Activated naive CD8-positive, alpha-beta T cell treated with anti-CD3 and anti-CD28 coated beads, Interleukin-2, amount 50 U/mL, for 24 hours (primary cell): ENCODE measurements around the gene P2RX6.
"Not testable (repeated sequence)": the region's sequence is repeated elsewhere in the genome, so short reads cannot be mapped to it uniquely, and the experiment has no call there.

ENCODE experiments used
- ATAC-seq: fragments of 150-1000 bp; cut with Tn5 transposase; one replicate; pipeline ENCODE4 v1.10.0; 2021
- DNase-seq: peaks from one replicate; pipeline ENCODE4 v3.0.0; 2021
- H3K27ac Mint-ChIP-seq: one replicate; pipeline ENCODE4 v1.8.0; 2021; ENCODE audit warnings: mild to moderate bottlenecking, mixed read lengths
- H3K27me3 Mint-ChIP-seq: one replicate; pipeline ENCODE4 v1.8.0; 2021; ENCODE audit warnings: mixed read lengths
- H3K36me3 Mint-ChIP-seq: one replicate; pipeline ENCODE4 v1.8.0; 2021; ENCODE audit warnings: low read depth, mixed read lengths
- H3K4me1 Mint-ChIP-seq: one replicate; pipeline ENCODE4 v1.8.0; 2021; ENCODE audit warnings: mixed read lengths
- H3K4me3 Mint-ChIP-seq: one replicate; pipeline ENCODE4 v1.8.0; 2021; ENCODE audit warnings: mild to moderate bottlenecking, moderate library complexity, mixed read lengths
- H3K9me3 Mint-ChIP-seq: one replicate; pipeline ENCODE4 v1.8.0; 2021; ENCODE audit warnings: mixed read lengths

P2RX6 gene

DNA sequence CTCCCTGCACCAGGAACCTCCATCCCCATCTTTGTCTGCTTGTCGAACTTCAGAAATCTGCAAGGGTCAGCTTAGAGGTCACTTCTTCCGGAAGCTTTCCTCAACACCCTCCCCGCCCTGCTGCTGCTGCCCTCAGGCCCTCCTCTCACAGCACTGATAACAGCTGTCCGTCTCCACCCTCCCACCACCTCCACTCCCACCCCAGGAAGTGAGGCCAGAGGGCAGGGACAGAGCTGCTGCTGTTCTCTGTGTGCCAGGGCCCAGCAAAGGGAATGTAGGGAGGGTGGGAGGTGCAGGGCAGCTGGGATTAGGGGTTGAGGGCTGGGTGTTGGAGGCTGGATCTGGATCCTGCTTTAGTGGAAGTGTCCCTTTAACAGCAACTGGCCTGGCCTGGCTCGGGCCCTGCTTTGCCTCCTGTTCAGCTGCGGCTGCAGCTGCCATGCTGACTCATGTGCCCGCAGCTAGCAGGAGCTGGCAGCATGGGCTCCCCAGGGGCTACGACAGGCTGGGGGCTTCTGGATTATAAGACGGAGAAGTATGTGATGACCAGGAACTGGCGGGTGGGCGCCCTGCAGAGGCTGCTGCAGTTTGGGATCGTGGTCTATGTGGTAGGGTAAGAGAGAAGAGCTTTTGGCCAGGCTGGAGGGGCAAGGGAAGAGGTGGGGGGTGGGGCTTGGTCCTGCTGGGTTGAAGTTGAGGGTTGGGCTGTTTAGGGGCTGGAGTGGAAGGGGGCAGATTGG, at the start of gene P2RX6:
Gene P2RX6, plus strand, starts transcription at position 440 of the 740 bp plus-strand sequence. Its CDS starts 10 bp downstream, at position 450.
- Mint-ChIP-seq H3K4me3 (peak within 1 kb of the TSS; percentile 86), H3K27ac (peak within 1 kb of the TSS; percentile 85), H3K9me3 (no peaks in the 10 kb centered on the region), H3K36me3 (no peaks in the 10 kb centered on the region), H3K4me1 (peaks cover 21% of the 10 kb centered on the region), H3K27me3 (no peaks in the 10 kb centered on the region)
- DNase-seq (no peak), ATAC-seq (no peak)

- DNase-seq (no peak), ATAC-seq (no peak)
- Mint-ChIP-seq H3K36me3 (no peaks in the 10 kb centered on the region), H3K27ac (no peak overlapping the region), H3K27me3 (peaks cover 18% of the 10 kb centered on the region), H3K4me1 (peaks cover 15% of the 10 kb centered on the region), H3K9me3 (no peaks in the 10 kb centered on the region), H3K4me3 (no peak overlapping the region)
These were observed 48.8 kb upstream of the P2RX6 start for GRCh38 chr22:20965888-20966855.

- H3K27ac Mint-ChIP-seq: no peak within 1 kb of the TSS
- no peak within 1 kb of the TSS for H3K4me3 Mint-ChIP-seq
- H3K4me1 Mint-ChIP-seq: peaks cover 10% of the 10 kb centered on the region
- H3K9me3 Mint-ChIP-seq: no peaks in the 10 kb centered on the region
- no peak for DNase-seq
- ATAC-seq: no peak
- no peaks in the 10 kb centered on the region for H3K36me3 Mint-ChIP-seq
- H3K27me3 Mint-ChIP-seq: peaks cover 18% of the 10 kb centered on the region
These were observed 47.9 kb upstream of the P2RX6 start, which contains the start of gene AIFM3 for GRCh38 chr22:20966883-20967696. TSS of gene AIFM3 (plus strand) at chr22:20967255. CDS start at chr22:20967945, 690 bp downstream.

DNA sequence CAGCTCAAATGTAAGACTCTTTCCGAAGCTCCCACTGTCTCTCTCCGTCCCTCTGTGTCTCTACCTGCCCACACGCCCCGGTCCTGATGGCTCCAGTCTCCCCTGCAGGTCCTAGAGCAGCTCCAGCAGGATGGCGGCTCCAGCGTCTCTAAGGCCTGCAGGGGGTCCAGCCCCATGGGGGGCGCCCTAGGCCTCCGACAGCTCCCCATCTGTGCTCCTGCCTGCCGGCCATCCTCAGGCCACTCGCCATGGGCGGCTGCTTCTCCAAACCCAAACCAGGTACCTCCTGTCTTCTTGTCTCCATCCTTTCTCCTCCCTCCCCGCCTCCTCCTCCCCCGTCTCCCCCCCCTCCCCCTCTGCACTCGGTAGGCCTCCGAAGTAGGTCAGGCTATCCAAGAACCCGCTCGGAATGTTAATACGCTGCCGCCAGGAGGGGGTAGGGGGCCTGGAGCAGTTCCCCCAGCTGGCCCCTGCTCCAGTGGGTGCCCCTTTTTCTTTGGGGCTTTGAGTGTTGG, 47.2 kb upstream of the P2RX6 start:
- peaks cover 18% of the 10 kb centered on the region for H3K27me3 Mint-ChIP-seq
- H3K4me3 Mint-ChIP-seq: no peak overlapping the region
- ATAC-seq (no peak), DNase-seq (no peak)
- H3K9me3 Mint-ChIP-seq: no peaks in the 10 kb centered on the region
- H3K36me3 Mint-ChIP-seq: no peaks in the 10 kb centered on the region
- peaks cover 10% of the 10 kb centered on the region for H3K4me1 Mint-ChIP-seq
- no peak overlapping the region for H3K27ac Mint-ChIP-seq

GRCh38 chr22:20968281-20968977, 46.5 kb upstream of the P2RX6 start:
- DNase-seq: no peak
- no peak for ATAC-seq
- Mint-ChIP-seq H3K4me3 (no peak overlapping the region), H3K4me1 (peaks cover 10% of the 10 kb centered on the region), H3K36me3 (no peaks in the 10 kb centered on the region), H3K9me3 (no peaks in the 10 kb centered on the region), H3K27ac (no peak overlapping the region), H3K27me3 (peaks cover 11% of the 10 kb centered on the region)

GRCh38 chr22:20970939-20971657, 43.9 kb upstream of the P2RX6 start:
- Mint-ChIP-seq H3K4me3 (no peak overlapping the region), H3K36me3 (no peaks in the 10 kb centered on the region), H3K4me1 (no peaks in the 10 kb centered on the region), H3K27me3 (no peaks in the 10 kb centered on the region), H3K27ac (no peak overlapping the region), H3K9me3 (no peaks in the 10 kb centered on the region)
- DNase-seq (no peak), ATAC-seq (no peak)

- not testable (repeated sequence) for H3K4me3 Mint-ChIP-seq, H3K27me3 Mint-ChIP-seq, H3K36me3 Mint-ChIP-seq, H3K9me3 Mint-ChIP-seq, H3K27ac Mint-ChIP-seq, DNase-seq, H3K4me1 Mint-ChIP-seq, ATAC-seq
These were observed 42.8 kb upstream of the P2RX6 start for GRCh38 chr22:20972014-20972694.

DNA sequence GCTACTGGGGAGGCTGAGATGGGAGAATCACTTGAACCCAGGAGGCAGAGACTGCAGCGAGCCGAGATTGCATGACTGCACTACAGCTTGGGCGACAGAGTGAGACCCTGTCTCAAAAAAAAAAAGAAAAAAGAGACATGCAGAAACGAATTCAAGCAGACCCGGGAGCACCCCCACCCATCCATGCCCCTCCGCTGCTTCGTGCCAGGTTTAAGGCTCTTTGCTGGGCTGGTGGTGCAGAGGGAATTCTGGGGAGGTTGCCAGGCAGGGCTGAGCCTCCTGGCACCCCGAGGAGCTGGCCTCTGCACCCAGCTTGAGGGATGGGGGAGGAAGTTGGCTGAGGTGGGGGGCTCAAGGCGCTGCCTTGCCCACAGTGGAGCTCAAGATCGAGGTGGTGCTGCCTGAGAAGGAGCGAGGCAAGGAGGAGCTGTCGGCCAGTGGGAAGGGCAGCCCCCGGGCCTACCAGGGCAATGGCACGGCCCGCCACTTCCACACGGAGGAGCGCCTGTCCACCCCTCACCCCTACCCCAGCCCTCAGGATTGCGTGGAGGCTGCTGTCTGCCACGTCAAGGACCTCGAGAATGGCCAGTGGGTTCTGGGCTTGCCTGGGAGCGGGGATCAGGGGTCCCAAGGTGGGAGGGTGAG, 41.9 kb upstream of the P2RX6 start:
- Mint-ChIP-seq H3K27ac (no peak overlapping the region), H3K9me3 (no peaks in the 10 kb centered on the region), H3K4me1 (no peaks in the 10 kb centered on the region), H3K4me3 (no peak overlapping the region), H3K36me3 (no peaks in the 10 kb centered on the region), H3K27me3 (no peaks in the 10 kb centered on the region)
- DNase-seq (no peak), ATAC-seq (no peak)

GRCh38 chr22:20973634-20974286, 41.2 kb upstream of the P2RX6 start:
- Mint-ChIP-seq H3K27me3 (no peaks in the 10 kb centered on the region), H3K4me1 (no peaks in the 10 kb centered on the region), H3K9me3 (peaks cover 4% of the 10 kb centered on the region), H3K4me3 (no peak overlapping the region), H3K36me3 (no peaks in the 10 kb centered on the region), H3K27ac (no peak overlapping the region)
- no peak for ATAC-seq
- no peak for DNase-seq

DNA sequence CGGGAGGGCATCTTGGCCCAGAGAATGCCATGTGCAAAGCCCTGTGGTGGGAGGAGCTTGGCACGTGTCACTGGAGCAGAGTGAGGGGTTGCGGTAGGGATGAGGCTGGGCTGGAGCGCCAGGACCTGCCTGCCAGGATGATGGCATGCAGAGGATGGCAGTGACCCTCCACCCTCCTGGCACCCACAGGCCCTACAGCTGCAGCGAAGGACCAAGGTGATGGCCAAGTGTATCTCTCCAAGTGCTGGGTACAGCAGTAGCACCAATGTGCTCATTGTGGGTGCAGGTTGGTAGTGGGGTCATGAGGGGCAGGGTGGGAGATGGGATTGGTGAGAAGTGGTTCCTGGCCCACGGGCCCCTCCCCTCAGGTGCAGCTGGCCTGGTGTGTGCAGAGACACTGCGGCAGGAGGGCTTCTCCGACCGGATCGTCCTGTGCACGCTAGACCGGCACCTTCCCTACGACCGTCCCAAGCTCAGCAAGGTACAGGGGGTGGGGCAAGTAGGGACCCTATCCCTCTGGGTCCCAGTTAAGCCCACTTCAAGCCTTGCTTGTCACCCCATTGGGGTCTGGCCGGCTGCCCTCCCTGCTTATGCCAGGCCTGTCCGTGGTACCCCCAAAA, 40.5 kb upstream of the P2RX6 start:
- Mint-ChIP-seq H3K4me3 (no peak overlapping the region), H3K36me3 (no peaks in the 10 kb centered on the region), H3K9me3 (peaks cover 8% of the 10 kb centered on the region), H3K27ac (no peak overlapping the region), H3K27me3 (no peaks in the 10 kb centered on the region), H3K4me1 (peaks cover 2% of the 10 kb centered on the region)
- ATAC-seq (no peak), DNase-seq (no peak)

DNA sequence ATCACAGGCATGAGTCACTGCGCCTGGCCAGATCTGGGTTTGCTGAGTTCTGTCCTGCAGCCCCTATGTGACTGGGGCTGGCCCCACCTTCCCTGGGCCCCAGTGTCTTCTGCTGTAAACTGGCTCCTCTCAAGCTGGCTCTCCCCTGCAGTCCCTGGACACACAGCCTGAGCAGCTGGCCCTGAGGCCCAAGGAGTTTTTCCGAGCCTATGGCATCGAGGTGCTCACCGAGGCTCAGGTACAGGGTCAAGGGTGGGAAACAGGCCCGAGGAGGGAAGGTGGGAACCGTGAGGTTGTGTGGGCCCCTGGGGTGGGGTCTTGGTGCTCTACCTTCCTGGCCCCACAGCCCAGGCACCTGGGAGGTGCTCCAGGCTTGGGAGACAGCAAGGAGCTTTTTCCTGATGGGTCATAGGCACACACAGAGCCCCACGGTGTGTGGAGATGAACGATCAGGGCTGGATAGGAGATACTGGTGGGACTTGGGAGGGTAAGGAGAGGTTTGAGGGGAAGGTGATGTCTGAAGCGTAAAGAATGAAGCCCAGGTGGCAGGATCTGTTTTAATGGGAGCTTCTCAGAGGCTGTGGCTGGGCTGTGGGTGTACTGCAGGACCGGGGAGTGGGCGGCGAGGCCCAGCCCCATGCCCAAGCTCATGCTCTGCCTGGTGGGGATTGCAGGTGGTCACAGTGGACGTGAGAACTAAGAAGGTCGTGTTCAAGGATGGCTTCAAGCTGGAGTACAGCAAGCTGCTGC, 39.2 kb upstream of the P2RX6 start:
- no peak for DNase-seq
- Mint-ChIP-seq H3K4me3 (no peak overlapping the region), H3K27ac (no peak overlapping the region), H3K27me3 (no peaks in the 10 kb centered on the region), H3K4me1 (peaks cover 14% of the 10 kb centered on the region), H3K36me3 (no peaks in the 10 kb centered on the region), H3K9me3 (peaks cover 8% of the 10 kb centered on the region)
- ATAC-seq: no peak
